Stimulated activated CD4-positive, alpha-beta T cell treated with anti-CD3 and anti-CD28 coated beads, Interleukin-1b, Interleukin-23, amount 100 ng/mL, for 48 hours (primary cell): ENCODE measurements around the gene CDK19.

ENCODE experiments used
- DNase-seq: peaks from one replicate; pipeline ENCODE4 v3.0.0-alpha.2; 2020

Gene CDK19

GRCh38 chr6:110693994-110694393, 121.3 kb downstream of the CDK19 start:
- no peak for DNase-seq

GRCh38 chr6:110693296-110693695, 122.0 kb downstream of the CDK19 start:
- no peak for DNase-seq

GRCh38 chr6:110690916-110691315, 124.4 kb downstream of the CDK19 start:
- DNase-seq, result no peak

- DNase-seq, result no peak
Measured at GRCh38 chr6:110690106-110690654, 125.1 kb downstream of the CDK19 start.

- no peak for DNase-seq
Measured at GRCh38 chr6:110689275-110689935, 125.9 kb downstream of the CDK19 start.

GRCh38 chr6:110688661-110689268, 126.5 kb downstream of the CDK19 start:
- no peak for DNase-seq

- no peak for DNase-seq
Measured at GRCh38 chr6:110687326-110687725, 127.9 kb downstream of the CDK19 start.

- DNase-seq, result no peak
Measured at GRCh38 chr6:110683241-110683640, 132.0 kb downstream of the CDK19 start.

GRCh38 chr6:110682460-110682853, 132.8 kb downstream of the CDK19 start:
- peak; percentile 46 for DNase-seq

GRCh38 chr6:110681543-110682459, 133.5 kb downstream of the CDK19 start:
- no peak for DNase-seq

GRCh38 chr6:110676396-110676795, 138.9 kb downstream of the CDK19 start:
- no peak for DNase-seq

GRCh38 chr6:110674096-110674495, 141.2 kb downstream of the CDK19 start:
- no peak for DNase-seq

GRCh38 chr6:110672122-110672521, 143.1 kb downstream of the CDK19 start:
- DNase-seq, result no peak

- DNase-seq, result no peak
Measured at GRCh38 chr6:110671447-110671846, 143.8 kb downstream of the CDK19 start.

- no peak for DNase-seq
Measured at GRCh38 chr6:110665600-110665999, 149.7 kb downstream of the CDK19 start.

GRCh38 chr6:110664933-110665332, 150.3 kb downstream of the CDK19 start:
- DNase-seq, result no peak

- no peak for DNase-seq
Measured at GRCh38 chr6:110662490-110663211, 152.6 kb downstream of the CDK19 start.

GRCh38 chr6:110661414-110661813, 153.9 kb downstream of the CDK19 start:
- DNase-seq, result no peak

- no peak for DNase-seq
Measured at GRCh38 chr6:110660066-110660655, 155.1 kb downstream of the CDK19 start.

- DNase-seq, result no peak
Measured at GRCh38 chr6:110658631-110659211, 156.5 kb downstream of the CDK19 start.

- no peak for DNase-seq
Measured at GRCh38 chr6:110656492-110656891, 158.8 kb downstream of the CDK19 start.

- no peak for DNase-seq
Measured at GRCh38 chr6:110655821-110656220, 159.4 kb downstream of the CDK19 start.
